ENCODE measurements around the gene ATP5MC2.

DNA sequence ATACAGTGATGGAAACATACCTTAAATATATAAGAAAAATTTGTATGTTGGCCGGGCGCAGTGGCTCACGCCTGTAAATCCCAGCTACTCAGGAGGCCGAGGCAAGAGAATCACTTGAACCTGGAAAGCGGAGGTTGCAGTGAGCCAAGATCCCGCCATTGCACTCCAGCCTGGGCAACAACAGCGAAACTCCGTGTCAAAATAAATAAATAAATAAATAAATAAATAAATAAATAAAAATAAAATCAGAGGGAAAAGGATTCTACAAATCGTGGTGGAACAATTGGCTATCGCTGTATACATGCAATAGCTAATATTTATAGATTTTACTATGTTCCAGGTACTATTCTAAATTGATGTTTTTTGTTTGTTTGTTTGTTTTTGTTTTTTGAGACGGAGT, 48.0 kb downstream of the ATP5MC2 start:
- TF ChIP-seq, protein P1, sequence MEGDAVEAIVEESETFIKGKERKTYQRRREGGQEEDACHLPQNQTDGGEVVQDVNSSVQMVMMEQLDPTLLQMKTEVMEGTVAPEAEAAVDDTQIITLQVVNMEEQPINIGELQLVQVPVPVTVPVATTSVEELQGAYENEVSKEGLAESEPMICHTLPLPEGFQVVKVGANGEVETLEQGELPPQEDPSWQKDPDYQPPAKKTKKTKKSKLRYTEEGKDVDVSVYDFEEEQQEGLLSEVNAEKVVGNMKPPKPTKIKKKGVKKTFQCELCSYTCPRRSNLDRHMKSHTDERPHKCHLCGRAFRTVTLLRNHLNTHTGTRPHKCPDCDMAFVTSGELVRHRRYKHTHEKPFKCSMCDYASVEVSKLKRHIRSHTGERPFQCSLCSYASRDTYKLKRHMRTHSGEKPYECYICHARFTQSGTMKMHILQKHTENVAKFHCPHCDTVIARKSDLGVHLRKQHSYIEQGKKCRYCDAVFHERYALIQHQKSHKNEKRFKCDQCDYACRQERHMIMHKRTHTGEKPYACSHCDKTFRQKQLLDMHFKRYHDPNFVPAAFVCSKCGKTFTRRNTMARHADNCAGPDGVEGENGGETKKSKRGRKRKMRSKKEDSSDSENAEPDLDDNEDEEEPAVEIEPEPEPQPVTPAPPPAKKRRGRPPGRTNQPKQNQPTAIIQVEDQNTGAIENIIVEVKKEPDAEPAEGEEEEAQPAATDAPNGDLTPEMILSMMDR (IDR thresholded peaks at IDR 0.05): no peak
- TF ChIP-seq POLR2AphosphoS5 (IDR thresholded peaks at IDR 0.05): no peak

Data from breast epithelium (tissue), 3 donors.